ENCODE results near the gene BRD9. TPM values are rescaled to one million over a fixed set of nuclear protein-coding genes. Genes with fewer than 3 reads are reported as not detected.

BRD9 gene
- total and polyA plus RNA-seq, 9 donors, result 18.6 to 42.1 (median 32.0) TPM

DNA sequence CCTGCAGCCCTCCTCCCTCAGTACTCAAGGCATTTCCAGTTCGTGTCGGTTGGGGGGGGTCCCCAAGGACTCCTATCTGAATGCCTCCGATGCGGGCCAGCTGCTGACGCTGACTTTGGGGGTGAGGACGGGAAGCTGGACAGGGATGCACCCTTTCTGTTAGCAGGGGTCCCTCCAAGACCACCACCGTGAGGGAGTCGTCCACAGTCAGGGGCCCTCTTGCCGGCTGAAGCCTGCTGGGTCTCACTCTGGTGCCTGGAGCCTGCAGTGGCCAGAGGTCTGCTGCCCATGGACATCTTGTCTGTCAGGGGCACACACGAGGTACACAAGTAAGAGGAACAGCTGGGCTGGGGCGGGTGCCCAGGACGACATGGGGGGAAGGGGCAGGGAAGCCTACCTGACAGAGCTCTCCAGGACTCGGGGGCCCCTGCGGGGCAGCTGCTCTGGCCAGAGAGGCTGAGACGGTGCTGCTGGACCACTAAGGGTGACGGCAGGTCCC, 32.8 kb downstream of the BRD9 start:
- intact Hi-C loops (cut with DNase I), result no loop called here
- Histone ChIP-seq H3K27me3 (no peaks in the 10 kb centered on the region), H3K36me3 (no peaks in the 10 kb centered on the region), H3K4me1 (ENCODE audit: insufficient read depth) (peaks cover 3% of the 10 kb centered on the region), H3K4me3 (no peak overlapping the region), H3K9me3 (no peaks in the 10 kb centered on the region), H3K27ac (no peak overlapping the region)
- 52 to 67% (median 62%) methylated on average over 16 of the region's 16 CpGs for WGBS, 3 donors
- no peak for DNase-seq
- TF ChIP-seq EP300 (IDR thresholded peaks at IDR 0.05) (no peak), POLR2A (IDR thresholded peaks at IDR 0.05) (no peak)
- TF ChIP-seq, protein P1, sequence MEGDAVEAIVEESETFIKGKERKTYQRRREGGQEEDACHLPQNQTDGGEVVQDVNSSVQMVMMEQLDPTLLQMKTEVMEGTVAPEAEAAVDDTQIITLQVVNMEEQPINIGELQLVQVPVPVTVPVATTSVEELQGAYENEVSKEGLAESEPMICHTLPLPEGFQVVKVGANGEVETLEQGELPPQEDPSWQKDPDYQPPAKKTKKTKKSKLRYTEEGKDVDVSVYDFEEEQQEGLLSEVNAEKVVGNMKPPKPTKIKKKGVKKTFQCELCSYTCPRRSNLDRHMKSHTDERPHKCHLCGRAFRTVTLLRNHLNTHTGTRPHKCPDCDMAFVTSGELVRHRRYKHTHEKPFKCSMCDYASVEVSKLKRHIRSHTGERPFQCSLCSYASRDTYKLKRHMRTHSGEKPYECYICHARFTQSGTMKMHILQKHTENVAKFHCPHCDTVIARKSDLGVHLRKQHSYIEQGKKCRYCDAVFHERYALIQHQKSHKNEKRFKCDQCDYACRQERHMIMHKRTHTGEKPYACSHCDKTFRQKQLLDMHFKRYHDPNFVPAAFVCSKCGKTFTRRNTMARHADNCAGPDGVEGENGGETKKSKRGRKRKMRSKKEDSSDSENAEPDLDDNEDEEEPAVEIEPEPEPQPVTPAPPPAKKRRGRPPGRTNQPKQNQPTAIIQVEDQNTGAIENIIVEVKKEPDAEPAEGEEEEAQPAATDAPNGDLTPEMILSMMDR (IDR thresholded peaks at IDR 0.05), result no peak

DNA sequence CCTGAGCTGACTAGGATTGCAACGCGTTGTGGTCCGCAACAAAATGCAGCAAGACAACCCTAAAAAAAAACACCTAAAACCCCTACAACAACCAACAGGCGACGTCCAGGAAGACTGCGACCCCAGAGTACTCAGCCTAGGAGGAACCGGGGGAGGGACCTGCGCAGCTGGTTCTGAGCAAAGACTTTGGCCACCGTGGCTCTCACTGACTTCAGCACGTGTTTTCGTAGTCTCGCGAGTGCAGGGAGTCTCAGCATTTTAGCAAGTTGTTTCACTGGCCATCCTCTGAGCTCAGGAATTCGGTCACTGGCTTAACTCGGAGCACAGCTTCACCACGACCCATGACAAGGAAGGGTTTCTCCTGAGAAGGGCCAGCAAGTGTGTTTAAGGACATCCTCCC, 33.2 kb downstream of the BRD9 start:
- WGBS, 3 donors, result 29 to 52% (median 36%) methylated on average over 16 of the region's 16 CpGs
- H3K27me3 ChIP-seq, result no peaks in the 10 kb centered on the region
- no peak overlapping the region for H3K27ac ChIP-seq
- H3K4me1 ChIP-seq (ENCODE audit: insufficient read depth), result peaks cover under 1% of the 10 kb centered on the region
- H3K4me3 ChIP-seq, result no peak overlapping the region
- no peak for DNase-seq
- no peaks in the 10 kb centered on the region for H3K9me3 ChIP-seq
- intact Hi-C loops (cut with DNase I), result no loop called here
- no peaks in the 10 kb centered on the region for H3K36me3 ChIP-seq
- TF ChIP-seq, protein P1 (IDR thresholded peaks at IDR 0.05), result no peak
- TF ChIP-seq EP300 (IDR thresholded peaks at IDR 0.05) (no peak), POLR2A (IDR thresholded peaks at IDR 0.05) (no peak)

DNA sequence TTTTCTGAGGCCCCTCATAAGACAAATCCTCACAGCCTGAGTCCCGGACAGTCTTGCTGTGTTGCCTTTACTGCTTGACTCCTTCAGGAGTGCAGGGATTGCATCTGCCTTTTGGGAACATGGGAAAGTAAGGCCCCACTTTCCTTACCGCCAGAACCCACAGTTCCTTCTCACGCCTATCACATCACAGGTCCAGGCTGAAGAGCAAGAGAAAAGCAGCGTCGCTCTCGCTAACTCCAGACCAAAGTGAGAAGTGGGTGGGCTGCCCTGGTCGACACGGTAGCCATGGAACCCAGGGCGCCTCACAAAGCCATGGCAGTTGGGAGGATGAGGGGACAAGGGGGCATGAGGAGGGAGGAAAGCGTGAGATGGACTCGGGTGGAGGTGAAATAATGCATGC, 33.9 kb downstream of the BRD9 start:
- no peaks in the 10 kb centered on the region for H3K4me1 ChIP-seq (ENCODE audit: insufficient read depth)
- H3K27ac ChIP-seq, result no peak overlapping the region
- H3K9me3 ChIP-seq, result no peaks in the 10 kb centered on the region
- H3K4me3 ChIP-seq, result no peak overlapping the region
- H3K27me3 ChIP-seq, result no peaks in the 10 kb centered on the region
- TF ChIP-seq, protein P1 (IDR thresholded peaks at IDR 0.05), result no peak
- TF ChIP-seq EP300 (IDR thresholded peaks at IDR 0.05) (no peak), POLR2A (IDR thresholded peaks at IDR 0.05) (no peak)
- intact Hi-C loops (cut with DNase I), result no loop called here
- H3K36me3 ChIP-seq, result no peaks in the 10 kb centered on the region
- peak in 1 of 5 donors; percentile 7 for DNase-seq
- WGBS, 3 donors, result 86 to 92% (median 88%) methylated on average over 11 of the region's 11 CpGs

DNA sequence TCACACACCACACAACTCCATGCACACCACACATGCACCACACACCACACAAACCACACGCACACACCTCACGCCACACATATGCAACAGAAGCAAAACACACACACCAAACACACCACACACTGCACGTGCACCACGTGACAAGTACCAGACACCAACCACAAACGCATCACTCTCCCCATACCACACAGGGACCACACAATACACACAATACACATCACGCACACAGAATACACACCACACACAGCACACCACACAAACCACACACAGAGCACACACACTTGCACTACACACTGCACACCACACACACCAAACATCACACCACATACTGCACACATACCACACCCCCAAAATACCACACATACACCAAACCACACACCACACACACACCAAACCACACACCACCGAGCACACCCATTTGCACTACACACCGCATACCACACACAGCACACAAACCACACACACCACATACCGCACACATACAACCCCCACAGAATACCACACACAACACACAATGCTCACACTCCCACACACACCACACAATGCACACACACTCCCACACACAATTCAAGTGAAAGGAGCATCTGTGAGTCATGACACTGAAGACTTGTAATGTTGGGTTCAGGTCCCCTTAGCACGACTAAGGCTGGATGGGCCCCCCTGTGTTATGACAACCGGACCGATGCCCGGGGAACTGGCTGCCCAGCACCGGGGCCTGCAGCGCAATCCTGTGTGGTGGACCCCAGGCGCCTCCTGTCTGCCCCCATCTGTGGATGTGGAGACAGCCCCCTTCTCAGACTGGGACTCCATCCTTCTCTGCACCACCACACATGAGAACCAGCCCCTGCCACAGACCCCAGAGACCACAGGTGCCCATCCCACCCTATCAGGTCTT, 35.8 kb downstream of the BRD9 start:
- H3K27ac ChIP-seq, result no peak overlapping the region
- 78 to 81% (median 78%) methylated on average over 16 of the region's 16 CpGs for WGBS, 3 donors
- TF ChIP-seq POLR2A (IDR thresholded peaks at IDR 0.05), result no peak
- TF ChIP-seq EP300 (IDR thresholded peaks at IDR 0.05), result no peak
- TF ChIP-seq, protein P1 (IDR thresholded peaks at IDR 0.05), result no peak
- intact Hi-C loops (cut with DNase I), result no loop called here
- H3K4me3 ChIP-seq, result no peak overlapping the region
- no peaks in the 10 kb centered on the region for H3K4me1 ChIP-seq (ENCODE audit: insufficient read depth)
- H3K9me3 ChIP-seq, result no peaks in the 10 kb centered on the region
- H3K27me3 ChIP-seq, result no peaks in the 10 kb centered on the region
- peak in 1 of 5 donors; percentile 7 for DNase-seq
- H3K36me3 ChIP-seq, result no peaks in the 10 kb centered on the region

Data from ovary (tissue), 9 donors.